ENCODE results near the gene SLCO2A1. TPM values are rescaled to one million over a fixed set of nuclear protein-coding genes. Genes with fewer than 3 reads are reported as not detected.

Gene SLCO2A1
- total RNA-seq, 1 donor from 2014 or later = under 0.01 TPM

DNA sequence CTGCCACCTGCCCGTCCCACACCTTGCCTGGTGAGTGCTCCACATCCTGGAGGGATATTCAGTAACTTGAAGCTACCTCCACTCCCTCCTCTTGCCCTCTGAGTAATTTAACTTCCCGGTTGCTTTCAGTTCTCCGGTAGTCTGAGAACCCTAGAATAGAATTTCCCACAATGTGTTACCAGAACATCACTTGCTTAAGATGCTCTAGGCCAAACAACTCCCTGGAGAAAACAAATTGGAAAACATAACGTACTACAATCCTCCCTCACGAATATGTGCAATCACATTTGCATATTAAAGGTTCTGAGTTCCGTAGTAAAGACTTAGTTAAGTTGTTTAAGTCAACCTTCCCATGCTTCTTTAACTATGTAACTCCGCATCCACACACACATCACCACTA is 44.8 kb downstream of the SLCO2A1 start:
- no peak for DNase-seq (ENCODE audit: low spot score in 2 of 2)

DNA sequence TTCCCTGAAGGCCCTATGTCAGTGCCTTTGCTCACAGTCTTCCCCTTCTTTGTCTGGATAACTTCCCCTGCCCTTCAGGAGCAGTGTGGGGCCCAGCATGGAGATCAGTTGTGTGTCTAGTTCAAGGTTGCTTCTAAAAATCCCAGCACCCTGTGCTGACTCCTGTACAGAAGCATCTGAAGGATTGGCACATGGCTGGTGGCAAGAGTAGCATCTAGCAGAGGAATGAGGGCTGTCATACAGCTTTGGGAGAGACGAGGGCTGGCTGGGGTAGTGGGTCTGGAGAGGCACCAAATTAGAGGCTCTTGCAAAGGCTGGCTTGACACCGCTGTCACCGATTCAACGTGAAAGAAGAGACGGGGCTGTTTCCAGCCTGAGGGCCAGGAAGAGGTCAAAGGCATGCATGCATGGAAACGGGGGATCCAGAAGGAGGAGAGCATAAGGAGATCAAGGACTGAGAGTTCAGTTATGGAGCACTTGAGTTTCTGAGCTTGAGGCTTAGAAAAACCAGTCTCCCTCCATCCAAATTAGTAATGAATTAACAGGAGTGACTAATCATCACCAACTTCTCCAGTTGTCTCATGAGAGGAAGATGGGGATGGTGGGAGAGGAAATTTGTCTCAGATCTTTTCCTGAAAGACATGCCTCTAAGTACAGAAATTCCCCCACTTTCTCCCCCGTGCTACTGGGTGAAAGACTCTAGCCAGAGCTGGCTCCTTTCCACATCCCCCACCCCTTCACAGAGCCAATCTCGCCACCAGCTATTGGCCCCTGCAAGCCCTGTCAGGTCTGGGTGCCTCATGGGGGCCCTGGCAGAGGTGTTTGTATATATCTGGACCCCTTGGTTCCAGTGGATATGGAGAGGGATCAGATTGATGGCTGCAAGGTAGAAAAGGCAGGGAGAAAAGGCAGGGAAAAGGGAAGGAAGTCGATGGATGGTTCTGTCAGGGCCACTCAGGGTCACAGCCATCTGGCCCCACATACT is 45.9 kb downstream of the SLCO2A1 start:
- FAIRE-seq = no peak
- no peak for DNase-seq (ENCODE audit: low spot score in 2 of 2)

More for the DNA sequence above, 44.8 kb downstream of the SLCO2A1 start:
- FAIRE-seq = no peak

DNA sequence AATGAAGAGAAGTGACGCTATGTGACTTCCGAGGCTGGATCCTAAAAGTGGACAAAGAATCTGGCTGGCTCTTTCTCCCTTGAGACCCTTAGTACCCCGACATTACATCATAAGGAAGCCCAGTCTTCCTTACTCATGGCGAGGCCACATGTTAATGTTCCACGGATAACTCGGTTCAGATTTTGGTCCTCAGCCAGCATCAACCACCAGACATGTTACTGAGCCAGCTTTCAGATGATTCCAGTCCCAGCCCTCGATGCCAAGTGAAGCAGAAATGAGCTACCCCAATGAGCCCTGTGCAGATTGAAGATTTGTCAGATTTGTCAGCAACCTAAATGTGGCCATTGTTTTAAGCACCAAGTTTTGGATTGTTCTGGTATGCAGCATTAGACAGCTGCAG is 46.6 kb downstream of the SLCO2A1 start:
- FAIRE-seq (no peak), DNase-seq (ENCODE audit: low spot score in 2 of 2) (no peak)

DNA sequence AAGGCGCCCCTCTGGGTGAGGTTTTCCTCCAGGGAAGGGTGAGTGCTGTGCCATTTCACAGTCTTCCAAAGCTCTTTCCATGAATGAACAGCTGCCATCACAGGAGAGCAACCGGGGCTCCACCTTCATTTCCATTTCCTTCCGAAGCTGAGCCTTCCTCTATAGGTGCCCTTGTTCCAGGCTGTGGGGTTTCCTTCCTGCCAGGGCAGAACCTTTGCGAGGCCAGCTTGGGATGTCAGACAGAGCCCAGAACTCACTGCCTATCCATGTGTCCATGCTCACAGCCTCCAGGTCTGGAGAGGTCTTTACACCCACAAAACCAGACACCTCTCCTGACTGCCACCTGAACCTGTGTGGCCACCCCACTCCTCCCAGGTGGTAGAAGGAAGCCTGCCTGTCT is 49.2 kb downstream of the SLCO2A1 start:
- DNase-seq (ENCODE audit: low spot score in 2 of 2) (no peak), FAIRE-seq (no peak)

DNA sequence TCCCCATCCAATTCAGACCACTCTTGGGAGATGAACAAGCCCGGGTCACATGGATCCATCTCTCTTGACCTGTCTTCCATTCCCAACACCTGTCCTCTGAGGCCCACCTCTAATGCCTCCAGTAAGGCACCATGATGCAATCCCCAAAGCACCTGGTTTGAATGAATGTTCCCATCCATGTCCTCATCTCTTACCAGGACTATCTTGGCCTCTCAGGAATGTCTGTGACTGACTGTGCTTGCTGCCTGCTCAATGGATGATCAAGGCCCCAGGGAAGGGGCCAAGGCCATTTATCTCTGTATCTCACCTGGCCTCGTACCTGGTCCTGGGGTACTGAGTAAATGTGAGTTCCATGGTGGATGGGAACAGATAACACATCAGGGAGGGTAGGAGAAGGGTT is 49.7 kb downstream of the SLCO2A1 start:
- FAIRE-seq = no peak
- DNase-seq (ENCODE audit: low spot score in 2 of 2) = no peak

- no peak for DNase-seq (ENCODE audit: low spot score in 2 of 2)
- no peak for FAIRE-seq
Measured at GRCh38 chr3:133979553-133979952, 50.2 kb downstream of the SLCO2A1 start.

DNA sequence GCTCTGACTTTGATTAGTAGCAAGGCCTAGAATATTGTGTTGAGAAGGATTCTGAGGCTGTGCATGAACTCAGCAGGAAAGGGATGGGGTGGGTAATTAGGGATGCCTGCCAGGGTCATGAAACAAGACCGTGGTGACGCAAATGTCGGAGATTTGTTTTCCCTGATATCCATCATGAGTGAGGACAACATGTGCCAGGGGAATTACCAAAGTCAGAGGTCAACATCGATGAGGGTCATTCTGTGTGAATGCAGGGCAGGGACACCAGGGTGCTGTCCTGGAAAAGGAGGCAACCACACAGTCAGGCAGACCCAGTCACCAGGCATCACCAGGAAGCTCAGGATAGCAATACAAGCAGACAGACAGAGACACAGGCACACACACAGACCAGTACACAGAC is 52.2 kb downstream of the SLCO2A1 start:
- DNase-seq (ENCODE audit: low spot score in 2 of 2) (no peak), FAIRE-seq (no peak)

GRCh38 chr3:133973249-133973980 is 56.3 kb downstream of the SLCO2A1 start:
- no peak for FAIRE-seq
- DNase-seq (ENCODE audit: low spot score in 2 of 2) = no peak

DNA sequence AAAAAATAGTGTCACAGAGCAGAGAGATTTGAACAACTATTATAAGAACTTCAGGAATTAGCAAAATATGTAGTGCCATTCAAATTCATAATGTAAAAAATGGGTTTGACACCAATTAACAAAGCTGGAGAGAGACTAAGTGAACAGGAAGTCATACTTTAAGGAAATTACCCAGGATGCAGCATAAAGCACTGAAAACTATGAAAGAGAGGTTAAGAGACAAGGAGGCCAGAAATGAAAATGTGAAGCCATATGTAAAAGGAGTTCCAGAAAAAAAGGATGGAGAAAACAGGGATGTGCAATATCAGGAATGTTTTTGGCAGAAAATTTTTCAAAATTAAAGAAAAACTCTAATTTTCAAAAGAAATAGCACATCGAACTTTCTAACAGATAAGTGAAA is 57.6 kb downstream of the SLCO2A1 start:
- no peak for DNase-seq (ENCODE audit: low spot score in 2 of 2)
- FAIRE-seq = no peak

GRCh38 chr3:133970916-133971315 is 58.8 kb downstream of the SLCO2A1 start:
- FAIRE-seq (no peak), DNase-seq (ENCODE audit: low spot score in 2 of 2) (no peak)

GRCh38 chr3:133970339-133970738 is 59.4 kb downstream of the SLCO2A1 start:
- no peak for FAIRE-seq
- DNase-seq (ENCODE audit: low spot score in 2 of 2) = no peak

DNA sequence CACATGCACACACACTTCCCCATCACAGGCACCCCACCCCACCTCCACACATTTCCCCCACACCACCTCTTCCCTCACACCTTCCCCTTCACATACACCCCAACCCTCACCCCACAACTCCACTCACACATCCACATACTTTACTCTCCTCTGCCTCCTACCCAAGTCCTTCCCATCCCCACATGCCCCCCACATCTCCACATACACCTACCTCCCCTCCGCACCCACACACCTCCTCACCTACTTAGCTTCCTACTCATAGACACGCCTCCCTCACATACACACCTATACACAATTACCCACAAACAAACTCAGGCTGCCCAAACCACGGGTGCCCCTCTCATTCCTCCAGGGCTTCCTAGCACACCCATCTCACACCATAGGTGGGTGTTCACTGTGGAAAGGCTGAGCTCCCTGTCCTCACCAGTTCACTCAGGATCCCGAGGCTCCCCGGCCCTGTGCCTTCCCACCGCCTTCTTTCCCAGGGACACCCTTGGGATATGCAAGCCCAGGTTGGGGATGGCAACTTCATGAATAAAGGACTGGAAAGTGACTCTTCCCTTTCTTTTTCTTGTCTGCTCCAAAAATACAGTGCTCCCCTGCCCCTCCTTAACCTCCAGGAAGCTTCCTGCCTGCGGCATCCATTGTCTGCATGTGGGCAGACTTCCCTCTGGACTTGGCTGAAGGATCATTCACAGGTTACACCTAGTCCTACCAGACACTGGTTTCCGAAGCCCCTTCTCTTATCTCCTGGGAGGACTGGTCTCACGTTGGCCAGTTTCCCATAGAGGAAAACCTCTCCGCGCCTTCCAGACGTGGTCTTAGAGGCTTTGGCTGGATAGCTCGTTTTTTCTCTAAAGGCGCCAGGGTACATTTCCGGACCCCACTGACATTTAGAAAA is 61.5 kb downstream of the SLCO2A1 start:
- DNase-seq (ENCODE audit: low spot score in 2 of 2) (no peak), FAIRE-seq (no peak)

DNA sequence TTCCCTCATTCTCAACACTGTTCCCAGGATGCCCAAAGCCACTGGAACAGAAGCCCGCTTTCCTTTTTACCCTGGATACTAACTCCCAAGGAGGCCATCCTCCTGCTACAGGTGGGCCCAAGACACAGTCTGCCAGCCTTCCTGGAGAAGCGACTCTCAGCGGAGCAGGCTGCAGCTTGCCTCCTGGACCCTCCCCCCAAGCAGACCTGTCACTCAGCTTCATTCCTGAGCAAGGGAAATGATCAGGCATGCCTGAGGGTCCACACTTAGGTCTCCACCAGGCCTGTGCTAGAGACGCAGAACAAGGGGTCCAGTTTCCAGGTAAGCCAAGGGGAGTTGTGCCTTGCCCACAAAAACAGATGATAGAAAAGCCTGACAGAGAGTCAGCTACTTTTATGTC is 62.8 kb downstream of the SLCO2A1 start:
- DNase-seq (ENCODE audit: low spot score in 2 of 2) (no peak), FAIRE-seq (no peak)

DNA sequence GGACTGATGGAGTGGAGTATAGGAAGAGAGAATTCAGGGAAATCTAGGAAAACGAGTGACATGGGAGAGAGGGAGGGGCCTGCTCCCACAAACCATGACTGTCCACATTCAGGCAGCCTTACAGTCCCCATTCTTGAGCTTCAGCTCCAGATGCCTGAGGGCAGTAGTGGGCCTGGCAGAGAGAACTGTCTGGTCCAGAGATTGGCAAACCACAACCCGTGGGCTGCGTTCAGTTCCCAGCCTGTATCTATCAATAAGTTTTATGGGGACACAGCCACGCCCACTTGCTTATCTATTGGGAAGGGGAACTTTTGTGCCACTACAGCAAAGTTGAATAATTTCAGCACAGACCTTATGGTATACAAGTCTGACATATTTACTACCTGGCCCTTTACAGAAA is 63.8 kb downstream of the SLCO2A1 start:
- DNase-seq (ENCODE audit: low spot score in 2 of 2) (no peak), FAIRE-seq (no peak)

DNA sequence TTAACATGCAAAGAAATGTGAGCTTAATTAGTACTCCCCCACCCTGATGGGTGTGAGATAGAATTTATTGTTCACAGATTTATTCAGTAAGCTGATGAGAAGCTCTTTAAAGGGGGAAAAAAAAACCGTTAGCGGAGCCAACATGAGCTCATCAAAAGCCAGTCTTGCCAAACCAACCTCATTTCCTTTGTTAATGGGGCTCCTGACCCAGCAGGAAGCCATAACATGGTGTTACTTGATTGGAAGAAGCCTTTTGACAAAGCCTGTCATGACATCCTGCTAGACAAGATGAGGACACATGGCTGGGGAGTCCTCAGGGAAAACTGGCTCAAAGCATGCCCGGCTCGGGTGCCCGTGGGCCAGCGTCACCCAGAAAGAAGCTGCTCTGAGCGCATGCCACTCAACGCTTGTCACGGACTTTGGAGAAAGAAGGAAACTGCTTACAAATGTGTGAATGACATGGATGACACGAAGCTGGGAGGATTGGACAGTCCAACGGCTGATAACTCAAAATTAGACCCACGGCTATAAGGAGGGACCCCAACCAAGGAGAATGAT is 64.6 kb downstream of the SLCO2A1 start:
- no peak for FAIRE-seq
- DNase-seq (ENCODE audit: low spot score in 2 of 2) = no peak

GRCh38 chr3:133964547-133964946 is 65.2 kb downstream of the SLCO2A1 start:
- FAIRE-seq = no peak
- no peak for DNase-seq (ENCODE audit: low spot score in 2 of 2)

DNA sequence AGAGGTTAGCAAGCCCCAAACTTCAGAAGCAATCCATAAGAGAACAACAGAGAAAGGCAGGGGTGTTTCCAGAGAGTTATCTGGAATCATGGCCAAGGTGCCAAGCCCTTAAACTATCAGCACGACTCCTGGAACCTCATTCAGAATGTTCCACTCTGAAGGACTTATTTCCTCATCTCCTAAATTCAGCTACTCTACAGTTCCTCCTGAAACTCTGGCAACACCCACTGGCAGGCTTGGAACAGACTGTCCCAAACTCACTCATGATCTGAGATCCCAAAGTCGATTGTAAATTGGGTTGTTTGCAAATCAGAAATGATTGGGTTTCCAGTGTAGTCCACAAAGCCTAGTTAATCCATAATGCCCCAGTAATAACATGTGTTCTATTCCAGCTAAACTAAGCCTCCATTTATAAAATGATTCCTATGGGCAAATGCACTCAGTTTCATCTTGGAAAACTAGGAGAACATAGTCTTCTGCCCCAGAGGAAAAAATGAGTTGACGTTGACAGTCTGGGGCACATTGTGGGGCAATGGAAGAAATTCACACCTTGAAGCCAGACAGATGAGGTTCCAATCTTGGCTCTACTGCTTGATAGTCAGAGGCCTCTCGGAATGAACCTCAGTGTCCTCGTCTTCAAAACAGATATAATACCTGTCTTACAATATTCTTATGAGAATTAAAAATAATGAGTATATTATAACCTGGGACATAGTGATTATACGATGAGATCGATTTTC is 65.9 kb downstream of the SLCO2A1 start:
- DNase-seq (ENCODE audit: low spot score in 2 of 2) = no peak
- no peak for FAIRE-seq

DNA sequence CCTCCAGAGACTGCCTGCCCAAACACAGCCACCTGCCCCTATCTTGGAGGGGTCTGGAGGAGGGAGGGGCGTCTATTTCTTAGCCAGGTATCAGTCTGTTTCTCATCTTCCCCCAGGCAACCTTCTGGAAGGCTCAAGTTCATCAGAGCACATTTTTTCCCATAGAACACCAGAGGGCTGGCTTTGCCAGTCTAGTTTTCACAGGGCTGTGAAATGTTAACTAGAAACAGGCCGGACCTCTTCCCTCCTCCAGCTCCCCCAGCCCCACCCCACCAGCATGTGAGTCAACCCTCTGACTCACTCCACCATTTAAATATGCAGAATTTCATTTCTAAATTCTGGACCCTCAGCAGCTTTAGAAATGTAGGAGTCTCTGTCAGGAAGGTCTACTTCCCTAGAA is 66.9 kb downstream of the SLCO2A1 start:
- no peak for DNase-seq (ENCODE audit: low spot score in 2 of 2)
- no peak for FAIRE-seq

- DNase-seq (ENCODE audit: low spot score in 2 of 2) = no peak
Measured at GRCh38 chr3:133958071-133958805, 71.5 kb downstream of the SLCO2A1 start.

More at GRCh38 chr3:133958071-133958805, 71.5 kb downstream of the SLCO2A1 start:
- no peak for FAIRE-seq
